H1 (cell line): ENCODE results near the gene FNDC3A. TPM values are rescaled to one million over a fixed set of nuclear protein-coding genes. Genes with fewer than 3 reads are reported as not detected.

Experiments used
- CTCF ChIA-PET: fragments of 300-600 bp; sonication (Branson Sonifier 250); formaldehyde crosslinking; loops from one replicate; lab custom pipeline; 2021; ENCODE audit not compliant: partially characterized antibody; lab: Charles Lee
- POLR2A ChIA-PET: fragments of 300-600 bp; sonication (Branson Sonifier 250); formaldehyde crosslinking; loops from one replicate; lab custom pipeline; 2021; ENCODE audit warnings: inconsistent platforms; ENCODE audit not compliant: partially characterized antibody; lab: Charles Lee
- DNase-seq, 2 experiments: peaks; one replicate each; pipeline versions ENCODE4 v3.0.0 to v3.0.0-alpha.2; 2010 to 2022; ENCODE audit warnings: low spot score in 2 of 2, low read depth in 1 of 2, mixed read lengths in 1 of 2
- FAIRE-seq: peaks from 2 replicates; lab custom pipeline; 2011; peaks lifted over from hg19 to GRCh38; lab: Jason Lieb, UNC
- H2AFZ ChIP-seq: 2 replicates; pipeline ENCODE4 v1.8.1; 2012; ENCODE audit warnings: low read length, inconsistent platforms
- H2AK5ac ChIP-seq: 2 replicates; pipeline ENCODE4 v1.6.1; 2013; ENCODE audit warnings: low read depth, low read length
- H2BK120ac ChIP-seq: replicated peaks from 2 replicates; pipeline ENCODE3; 2013; ENCODE audit warnings: low read depth, low read length, inconsistent platforms
- H2BK12ac ChIP-seq: 2 replicates; pipeline ENCODE4 v1.6.1; 2013; ENCODE audit warnings: low read depth, low read length
- H2BK15ac ChIP-seq: 2 replicates; pipeline ENCODE4 v1.6.1; 2013; ENCODE audit warnings: low read length
- H2BK20ac ChIP-seq: 2 replicates; pipeline ENCODE4 v1.6.1; 2013; ENCODE audit warnings: low read length
- H2BK5ac ChIP-seq: 2 replicates; pipeline ENCODE4 v1.6.1; 2013; ENCODE audit warnings: low read depth, low read length
- H3K14ac ChIP-seq: 2 replicates; pipeline ENCODE4 v1.6.1; 2013; ENCODE audit warnings: inconsistent platforms; ENCODE audit not compliant: insufficient read length
- H3K18ac ChIP-seq: 2 replicates; pipeline ENCODE4 v1.6.1; 2013; ENCODE audit warnings: low read length; ENCODE audit errors: extremely low read depth
- H3K23ac ChIP-seq: 2 replicates; pipeline ENCODE4 v1.6.1; 2013; ENCODE audit warnings: inconsistent platforms; ENCODE audit not compliant: insufficient read length
- H3K23me2 ChIP-seq: 2 replicates; pipeline ENCODE4 v1.6.1; 2013; ENCODE audit warnings: low read depth, low read length
- H3K27ac ChIP-seq: 2 replicates; pipeline ENCODE4 v1.6.1; 2011; ENCODE audit warnings: low read depth, low read length, inconsistent platforms
- H3K27me3 ChIP-seq, 4 experiments: replicated peaks in 1 of 4; 1 replicate in 1 of 4; 2 replicates in 3 of 4; pipeline versions ENCODE4 v1.6.1 to v1.8.1; 2011 to 2013; ENCODE audit warnings: low read length in 3 of 4, mild to moderate bottlenecking in 3 of 4, inconsistent platforms in 2 of 4, mixed read lengths in 2 of 4, moderate library complexity in 1 of 4; ENCODE audit not compliant: control insufficient read depth in 3 of 4, insufficient read depth in 3 of 4; ENCODE audit errors: extremely low read depth in 1 of 4
- H3K36me3 ChIP-seq, 4 experiments: 2 replicates each; pipeline versions ENCODE4 v1.6.1 to v1.8.1; 2011 to 2013; ENCODE audit warnings: mild to moderate bottlenecking in 4 of 4, low read length in 3 of 4, moderate library complexity in 2 of 4, control low read depth in 1 of 4, inconsistent platforms in 1 of 4; ENCODE audit not compliant: insufficient read depth in 4 of 4, control insufficient read depth in 2 of 4
- H3K4ac ChIP-seq: replicated peaks from 2 replicates; pipeline ENCODE3; 2013; ENCODE audit warnings: low read length, low read depth, mixed read lengths, inconsistent platforms; ENCODE audit not compliant: insufficient read length
- H3K4me1 ChIP-seq, 4 experiments: replicated peaks in 1 of 4; 1 replicate in 1 of 4; 2 replicates in 3 of 4; pipeline versions ENCODE4 v1.6.1 to v1.8.1; 2011 to 2013; ENCODE audit warnings: low read length in 3 of 4, inconsistent platforms in 2 of 4, mixed read lengths in 1 of 4; ENCODE audit not compliant: insufficient read depth in 4 of 4, control insufficient read depth in 3 of 4
- H3K4me2 ChIP-seq, 2 experiments: 2 replicates each; pipeline versions ENCODE4 v1.6.1 to v1.8.1; 2011 to 2013; ENCODE audit warnings: low read depth in 2 of 2, low read length in 2 of 2, control low read depth in 1 of 2, inconsistent platforms in 1 of 2, mild to moderate bottlenecking in 1 of 2; ENCODE audit not compliant: insufficient read depth in 1 of 2
- H3K4me3 ChIP-seq, 4 experiments: fragments of 200-600, 300-600 bp in 1 of 4; sonication (generic), shearing (Covaris generic), sonication (Bioruptor Twin) in 1 of 4; 2 replicates each; pipeline versions ENCODE4 v1.5.1 to v1.8.1; 2011 to 2016; ENCODE audit warnings: low read length in 4 of 4, low read depth in 3 of 4, control low read depth in 2 of 4, inconsistent platforms in 2 of 4, mild to moderate bottlenecking in 2 of 4, mixed read lengths in 1 of 4, moderate library complexity in 1 of 4; ENCODE audit not compliant: insufficient read depth in 2 of 4; ENCODE audit errors: extremely low read depth in 1 of 4
- H3K56ac ChIP-seq: replicated peaks from 2 replicates; pipeline ENCODE3; 2013; ENCODE audit warnings: low read depth, mild to moderate bottlenecking, mixed read lengths, low read length, inconsistent platforms; ENCODE audit not compliant: insufficient read length
- H3K79me1 ChIP-seq: 2 replicates; pipeline ENCODE4 v1.6.1; 2013; ENCODE audit warnings: low read depth, low read length, control low read depth
- H3K79me2 ChIP-seq, 2 experiments: 2 replicates each; pipeline versions ENCODE4 v1.6.1 to v1.8.1; 2012 to 2013; ENCODE audit warnings: low read length in 2 of 2, mild to moderate bottlenecking in 2 of 2, inconsistent platforms in 1 of 2; ENCODE audit not compliant: insufficient read depth in 2 of 2, control insufficient read depth in 1 of 2
- H3K9ac ChIP-seq, 4 experiments: replicated peaks in 1 of 4; 1 replicate in 1 of 4; 2 replicates in 3 of 4; pipeline versions ENCODE4 v1.6.1 to v1.8.1; 2011 to 2013; ENCODE audit warnings: low read depth in 3 of 4, low read length in 3 of 4, control low read depth in 2 of 4, mild to moderate bottlenecking in 2 of 4, moderate library complexity in 2 of 4, inconsistent platforms in 1 of 4; ENCODE audit errors: extremely low read depth in 1 of 4
- H3K9me3 ChIP-seq, 2 experiments: 2 replicates each; pipeline versions ENCODE4 v1.6.1 to v1.8.1; 2012 to 2013; ENCODE audit warnings: mild to moderate bottlenecking in 2 of 2, moderate library complexity in 2 of 2, control low read depth in 1 of 2, inconsistent platforms in 1 of 2, low read depth in 1 of 2, low read length in 1 of 2, mixed read lengths in 1 of 2; ENCODE audit not compliant: insufficient read depth in 2 of 2
- H4K20me1 ChIP-seq, 2 experiments: replicated peaks in 1 of 2; 2 replicates each; pipeline versions ENCODE3 to v1.8.1; 2011 to 2013; ENCODE audit warnings: inconsistent platforms in 2 of 2, low read length in 2 of 2, mild to moderate bottlenecking in 1 of 2; ENCODE audit not compliant: insufficient read depth in 2 of 2, control insufficient read depth in 1 of 2
- H4K5ac ChIP-seq: 2 replicates; pipeline ENCODE4 v1.6.1; 2013; ENCODE audit warnings: low read length, low read depth, mixed read lengths, inconsistent platforms; ENCODE audit not compliant: insufficient read length
- H4K8ac ChIP-seq: 2 replicates; pipeline ENCODE4 v1.8.0; 2013; ENCODE audit warnings: mild to moderate bottlenecking, moderate library complexity, low read length, inconsistent platforms; ENCODE audit not compliant: insufficient read depth; ENCODE audit errors: extremely low read depth
- H4K91ac ChIP-seq: replicated peaks from 2 replicates; pipeline ENCODE3; 2013; ENCODE audit warnings: low read length, mixed read lengths, inconsistent platforms; ENCODE audit not compliant: insufficient read length
- CBX8 ChIP-seq: fragments of 300-800, 300-1000 bp; sonication (generic); IDR thresholded peaks from 2 replicates; pipeline ENCODE4 v1.7.1; 2016; ENCODE audit warnings: low read depth, low read length, borderline replicate concordance
- EZH2 ChIP-seq: fragments of 200-600 bp; sonication (generic); IDR thresholded peaks from 2 replicates; pipeline ENCODE4 v1.7.1; 2012; ENCODE audit warnings: low read depth, mild to moderate bottlenecking, moderate library complexity, low read length, inconsistent platforms; ENCODE audit not compliant: severe bottlenecking
- HDAC2 ChIP-seq, 2 experiments: fragments of 300-600 bp in 1 of 2; sonication (generic) in 1 of 2; IDR thresholded peaks; 2 replicates each; pipeline ENCODE4 v1.6.1; 2011 to 2012; ENCODE audit warnings: low read depth in 2 of 2, low read length in 2 of 2, mild to moderate bottlenecking in 2 of 2, moderate library complexity in 2 of 2, borderline replicate concordance in 1 of 2, inconsistent platforms in 1 of 2
- MAFK ChIP-seq: IDR thresholded peaks from 2 replicates; pipeline ENCODE4 v1.6.1; 2012; ENCODE audit warnings: low read depth, mild to moderate bottlenecking, improper control_type of control experiment, low read length
- RFX5 ChIP-seq: IDR thresholded peaks from 2 replicates; pipeline ENCODE4 v1.6.1; 2011; ENCODE audit warnings: low read depth, low read length, improper control_type of control experiment, borderline replicate concordance
- RNF2 ChIP-seq: fragments of 200-900, 300-1000 bp; sonication (generic); IDR thresholded peaks from 2 replicates; pipeline ENCODE4 v1.7.1; 2016; ENCODE audit warnings: borderline replicate concordance, low read depth, mild to moderate bottlenecking, antibody characterized with exemption, low read length; ENCODE audit not compliant: poor library complexity, severe bottlenecking; ENCODE audit errors: missing control alignments
- SIRT6 ChIP-seq: IDR thresholded peaks from one replicate; pipeline ENCODE4 v1.7.1; 2012; ENCODE audit warnings: low read length, inconsistent platforms
- TAF7 ChIP-seq: optimal IDR thresholded peaks from 2 replicates; pipeline ENCODE3; 2011; ENCODE audit warnings: low read depth, mild to moderate bottlenecking, inconsistent platforms, low read length, moderate library complexity, borderline replicate concordance
- WGBS, 2 experiments: shearing (Covaris generic) in 1 of 2; methylation state at CpG; one replicate each; pipeline versions ENCODE4 v1.1.6 to v1.1.7; 2013 to 2015; ENCODE audit warnings: low lambda C conversion rate in 2 of 2, mixed read lengths in 2 of 2, inconsistent platforms in 1 of 2, low coverage in 1 of 2, missing lambda C conversion rate in 1 of 2; ENCODE audit not compliant: insufficient replicate concordance in 2 of 2, insufficient coverage in 1 of 2, insufficient read length in 1 of 2; ENCODE audit errors: extremely low coverage in 1 of 2, missing lambda C conversion rate in 1 of 2; 5-methylcytosine and 5-hydroxymethylcytosine counted together
- polyA plus RNA-seq, 7 experiments: library from polyadenylated mRNA; depleted of rRNA in 3 of 7; stranded (reverse) in 5 of 7; unstranded in 2 of 7; fragments of >200 nt in 5 of 7; fragments of 200-250 nt in 2 of 7; gene quantifications; 1 replicate in 5 of 7; 2 replicates in 1 of 7; 4 replicates in 1 of 7; pipeline versions ENCODE4 v1.2.1 to v1.2.3, GENCODE V29; 2011 to 2013; ENCODE audit warnings: missing spikeins in 2 of 7, mixed read lengths in 2 of 7
- total RNA-seq: library from RNA; stranded (reverse); fragmentation: NEBNext Ultra II Directional; extraction: Animal tissue kit (Norgen Biotek cat#: 25700); gene quantifications from 2 replicates; pipeline ENCODE4 v1.2.1, GENCODE V29; 2021
- TF ChIP-seq, protein P1 (sequence below): IDR thresholded peaks from 2 replicates; pipeline ENCODE4 v1.6.1; 2011; ENCODE audit warnings: low read length, improper control_type of control experiment
- TF ChIP-seq, protein P2 (sequence below): IDR thresholded peaks from 2 replicates; pipeline ENCODE4 v1.6.1; 2012; ENCODE audit warnings: low read length, inconsistent platforms

FNDC3A gene
- total and polyA plus RNA-seq, 2 of the 8 experiments (the other 6 are each of a cell fraction or from before 2014, with no cell fraction given) = 14.6 to 26.0 TPM

- Histone ChIP-seq H4K91ac (no peak overlapping the region), H2AFZ (no peak overlapping the region), H3K14ac (no peak overlapping the region), H3K9me3 (no peaks in the 10 kb centered on the region), H3K4ac (no peak overlapping the region), H2AK5ac (no peak overlapping the region), H3K79me2 (no peaks in the 10 kb centered on the region), H3K36me3 (peaks cover 0 to 3% (median 0%) of the 10 kb centered on the region in 4 experiments; a peak in 1 of 8 replicates), H3K79me1 (no peaks in the 10 kb centered on the region), H4K20me1 (no peaks in the 10 kb centered on the region), H3K4me2 (no peak overlapping the region), H2BK12ac (no peak overlapping the region), H4K8ac (no peak overlapping the region), H3K23ac (no peak overlapping the region), H3K4me3 (no peak overlapping the region), H2BK15ac (no peak overlapping the region), H3K27me3 (no peaks in the 10 kb centered on the region), H3K18ac (no peak overlapping the region), H3K56ac (no peak overlapping the region), H3K27ac (no peak overlapping the region), H3K4me1 (no peaks in the 10 kb centered on the region), H2BK120ac (no peak overlapping the region), H4K5ac (no peak overlapping the region), H3K23me2 (no peaks in the 10 kb centered on the region), H3K9ac (no peak overlapping the region), H2BK5ac (no peak overlapping the region), H2BK20ac (no peak overlapping the region)
- WGBS, 2 experiments = 89% methylated on average over 3 of the region's 3 CpGs; no CpG with 5 or more reads in 1 of the 2 experiments
- CTCF ChIA-PET = interaction anchor here (1.2 kb wide), 1 partner anchor 216 kb away, joined by 3 read pairs; no protein-coding TSS in a partner anchor
- TF ChIP-seq RNF2 = no peak
- no peak for TF ChIP-seq SIRT6
- TF ChIP-seq CBX8 = no peak
- no peak for TF ChIP-seq MAFK
- no peak for TF ChIP-seq HDAC2 (IDR thresholded peaks at IDR 0.05; ENCODE audit: borderline replicate concordance in 1 of 2, low read depth in 2 of 2, low read length in 2 of 2)
- TF ChIP-seq, protein P1, sequence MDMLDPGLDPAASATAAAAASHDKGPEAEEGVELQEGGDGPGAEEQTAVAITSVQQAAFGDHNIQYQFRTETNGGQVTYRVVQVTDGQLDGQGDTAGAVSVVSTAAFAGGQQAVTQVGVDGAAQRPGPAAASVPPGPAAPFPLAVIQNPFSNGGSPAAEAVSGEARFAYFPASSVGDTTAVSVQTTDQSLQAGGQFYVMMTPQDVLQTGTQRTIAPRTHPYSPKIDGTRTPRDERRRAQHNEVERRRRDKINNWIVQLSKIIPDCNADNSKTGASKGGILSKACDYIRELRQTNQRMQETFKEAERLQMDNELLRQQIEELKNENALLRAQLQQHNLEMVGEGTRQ = no peak
- no peak for TF ChIP-seq TAF7
- TF ChIP-seq, protein P2, sequence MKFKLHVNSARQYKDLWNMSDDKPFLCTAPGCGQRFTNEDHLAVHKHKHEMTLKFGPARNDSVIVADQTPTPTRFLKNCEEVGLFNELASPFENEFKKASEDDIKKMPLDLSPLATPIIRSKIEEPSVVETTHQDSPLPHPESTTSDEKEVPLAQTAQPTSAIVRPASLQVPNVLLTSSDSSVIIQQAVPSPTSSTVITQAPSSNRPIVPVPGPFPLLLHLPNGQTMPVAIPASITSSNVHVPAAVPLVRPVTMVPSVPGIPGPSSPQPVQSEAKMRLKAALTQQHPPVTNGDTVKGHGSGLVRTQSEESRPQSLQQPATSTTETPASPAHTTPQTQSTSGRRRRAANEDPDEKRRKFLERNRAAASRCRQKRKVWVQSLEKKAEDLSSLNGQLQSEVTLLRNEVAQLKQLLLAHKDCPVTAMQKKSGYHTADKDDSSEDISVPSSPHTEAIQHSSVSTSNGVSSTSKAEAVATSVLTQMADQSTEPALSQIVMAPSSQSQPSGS = no peak
- TF ChIP-seq EZH2 = no peak
- no peak for TF ChIP-seq RFX5
- DNase-seq (no peak), FAIRE-seq (no peak)
- POLR2A ChIA-PET = interaction anchor here (1.0 kb wide), 1 partner anchor 205 kb away, joined by 3 read pairs; no protein-coding TSS in a partner anchor
Observed at GRCh38 chr13:49064476-49064875, 88.8 kb downstream of the FNDC3A start.
